GM12864 (cell line): ENCODE results near the gene THY1.

Experiments used
- DNase-seq: peaks from one replicate; pipeline ENCODE4 v3.0.0-alpha.2; 2011; ENCODE audit warnings: low read depth
- H3K4me3 ChIP-seq: 2 replicates; pipeline ENCODE4 v1.5.1; 2011; ENCODE audit warnings: mild to moderate bottlenecking, low read depth, low read length, control low read depth
- CTCF ChIP-seq: IDR thresholded peaks from 2 replicates; pipeline ENCODE4 v1.5.1; 2011; ENCODE audit warnings: low read depth, mild to moderate bottlenecking, moderate library complexity, low read length, control low read depth, inconsistent platforms; ENCODE audit errors: missing control alignments

The THY1 gene

GRCh38 chr11:119402470-119402869 lies 20.5 kb downstream of the THY1 start:
- no peak overlapping the region for H3K4me3 ChIP-seq
- TF ChIP-seq CTCF = no peak
- DNase-seq = no peak

DNA sequence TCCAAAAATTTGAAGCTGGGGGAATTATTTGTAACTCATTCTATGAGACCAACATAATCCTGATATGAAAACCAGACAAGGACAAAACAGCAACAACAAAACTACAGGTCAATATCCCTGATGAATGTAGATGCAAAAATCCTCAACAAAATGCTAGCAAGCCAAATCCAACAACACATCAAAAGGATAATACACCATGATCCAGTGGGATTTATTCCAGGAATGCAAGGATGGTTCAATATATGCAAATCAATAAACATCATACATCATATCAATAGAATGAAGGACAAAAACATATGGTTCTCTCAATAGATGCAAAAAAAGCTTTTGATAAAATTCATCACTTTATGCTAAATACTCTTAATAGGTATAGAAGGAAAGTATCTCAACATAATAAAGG lies 22.1 kb downstream of the THY1 start:
- TF ChIP-seq CTCF = no peak
- no peak overlapping the region for H3K4me3 ChIP-seq
- no peak for DNase-seq

GRCh38 chr11:119397740-119398139 lies 25.2 kb downstream of the THY1 start:
- no peak overlapping the region for H3K4me3 ChIP-seq
- DNase-seq = no peak
- TF ChIP-seq CTCF = no peak

DNA sequence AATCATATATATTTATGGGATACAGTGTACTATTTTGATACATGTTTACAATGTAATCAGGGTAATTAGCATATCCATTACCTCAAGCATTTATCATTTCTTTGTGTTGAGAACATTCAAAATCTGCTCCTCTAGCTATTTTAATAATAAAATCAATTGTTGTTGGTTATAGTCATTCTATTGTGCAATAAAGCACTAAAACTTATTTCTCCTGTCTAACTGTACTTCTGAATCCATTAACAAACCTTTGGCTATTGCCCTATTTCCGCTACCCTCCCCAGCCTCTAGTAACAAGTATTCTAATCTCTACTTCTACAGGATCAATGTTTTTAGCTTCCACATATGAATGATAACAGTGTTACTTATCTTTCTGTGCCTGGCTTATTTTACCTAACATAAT lies 26.1 kb downstream of the THY1 start:
- no peak for TF ChIP-seq CTCF
- H3K4me3 ChIP-seq = no peak overlapping the region
- no peak for DNase-seq

- no peak for DNase-seq
- TF ChIP-seq CTCF = no peak
- no peak overlapping the region for H3K4me3 ChIP-seq
These were observed 31.7 kb downstream of the THY1 start for GRCh38 chr11:119391275-119391674.

- H3K4me3 ChIP-seq = no peak overlapping the region
- peak; percentile 83 for TF ChIP-seq CTCF
- DNase-seq = no peak
These were observed 33.2 kb downstream of the THY1 start for GRCh38 chr11:119389611-119390254.

- no peak overlapping the region for H3K4me3 ChIP-seq
- TF ChIP-seq CTCF = no peak
- DNase-seq = no peak
These were observed 34.9 kb downstream of the THY1 start for GRCh38 chr11:119388103-119388502.
